Measurements from ENCODE around the gene LRCH3.
A peak's percentile ranks its signal among the peaks of the same experiment; 100 is the strongest.
"Not testable (repeated sequence)": the region's sequence is repeated elsewhere in the genome, so short reads cannot be mapped to it uniquely, and the experiment has no call there.

Gene LRCH3

DNA sequence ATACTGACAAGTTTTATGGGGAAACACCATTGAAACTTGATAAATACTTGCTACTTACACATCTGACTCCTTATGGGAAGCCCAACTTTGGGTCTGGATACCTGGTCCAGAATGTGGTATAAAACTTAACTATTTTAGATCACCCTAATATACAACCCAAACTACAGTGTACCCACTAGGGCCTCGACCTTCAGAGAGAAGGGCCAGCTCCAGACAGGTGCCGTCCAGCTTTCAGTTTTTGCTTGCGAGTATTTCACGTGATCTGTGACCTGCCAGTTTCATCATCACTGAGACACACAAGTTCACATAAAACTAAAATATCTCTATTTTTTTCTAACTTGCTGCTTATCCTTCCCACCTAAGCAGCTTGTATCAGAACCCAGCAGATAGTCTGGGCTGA lies 99.6 kb downstream of the LRCH3 start:
- FAIRE-seq (no peak), DNase-seq (ENCODE audit: insufficient read length, low spot score) (no peak)
- TF ChIP-seq POLR2A (IDR thresholded peaks at IDR 0.05; ENCODE audit: low read depth, low read length) = no peak

- TF ChIP-seq POLR2A (IDR thresholded peaks at IDR 0.05; ENCODE audit: low read depth, low read length) = no peak
- no peak for FAIRE-seq
- no peak for DNase-seq (ENCODE audit: insufficient read length, low spot score)
Measured at GRCh38 chr3:197892162-197892561, 101.1 kb downstream of the LRCH3 start.

- FAIRE-seq = no peak
- TF ChIP-seq POLR2A (IDR thresholded peaks at IDR 0.05; ENCODE audit: low read depth, low read length) = no peak
- no peak for DNase-seq (ENCODE audit: insufficient read length, low spot score)
Measured at GRCh38 chr3:197896421-197896820, 105.4 kb downstream of the LRCH3 start.

- TF ChIP-seq POLR2A (IDR thresholded peaks at IDR 0.05; ENCODE audit: low read depth, low read length) = no peak
- FAIRE-seq = no peak
- no peak for DNase-seq (ENCODE audit: insufficient read length, low spot score)
Measured at GRCh38 chr3:197899833-197900478, 108.9 kb downstream of the LRCH3 start.

DNA sequence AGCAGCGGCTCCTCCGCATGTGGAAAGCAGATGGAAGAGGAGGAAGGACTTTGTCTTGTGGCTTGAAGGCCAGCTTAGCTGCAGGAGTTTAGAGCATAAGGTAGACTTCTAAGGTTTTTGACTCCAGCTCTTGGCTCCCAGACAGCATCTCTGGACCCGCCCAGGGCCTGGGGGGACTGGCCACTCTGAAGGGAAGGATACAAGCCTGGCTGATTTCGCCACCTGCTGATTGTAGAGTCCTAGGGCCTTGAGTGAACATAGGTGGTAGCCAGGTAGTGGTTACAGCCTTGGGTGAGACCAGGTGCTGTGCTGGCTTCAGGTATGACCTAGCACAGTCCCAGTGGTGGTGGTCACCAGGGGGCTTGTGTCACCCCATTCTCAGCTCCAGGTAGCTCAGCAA lies 110.6 kb downstream of the LRCH3 start:
- DNase-seq (ENCODE audit: insufficient read length, low spot score) (no peak), FAIRE-seq (no peak)

DNA sequence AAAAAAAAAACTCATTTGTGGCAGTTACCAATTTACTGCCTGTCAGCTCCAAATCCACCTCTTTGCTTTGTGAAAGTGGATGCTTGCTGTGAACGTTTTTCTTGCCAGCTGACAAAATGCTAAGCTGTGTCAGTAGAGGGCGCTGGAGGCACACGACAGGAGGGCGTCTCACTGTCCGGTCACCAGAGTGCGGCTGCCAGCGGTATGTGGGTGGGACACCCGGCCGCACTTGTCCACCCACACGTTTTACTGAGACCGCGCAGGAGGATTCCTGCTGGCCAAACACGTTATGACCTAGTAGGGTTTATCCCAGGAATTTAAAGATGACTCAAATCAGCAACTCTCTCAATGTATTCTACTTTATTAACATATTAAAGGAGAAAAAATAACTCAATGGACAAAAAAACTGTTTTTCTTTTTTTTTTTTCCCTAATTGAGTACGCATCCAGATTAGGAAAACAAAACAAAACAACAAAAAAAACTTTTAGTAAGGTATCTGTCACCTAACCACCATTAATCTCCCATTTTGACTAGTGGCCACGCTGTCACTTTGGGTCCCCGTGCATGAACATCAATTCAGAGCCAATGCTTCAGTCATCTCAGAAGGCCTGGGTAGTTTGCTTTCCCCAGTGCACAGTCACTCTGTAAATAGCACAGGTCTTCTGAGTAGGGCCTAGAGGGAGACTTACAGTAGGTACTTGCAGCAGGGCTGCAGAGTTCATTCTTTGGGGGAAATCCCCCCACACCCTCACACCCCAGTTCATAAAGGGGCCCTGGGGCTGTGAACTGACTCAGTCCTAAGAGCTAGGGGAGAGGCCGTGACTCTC lies 115.2 kb downstream of the LRCH3 start:
- TF ChIP-seq POLR2A (IDR thresholded peaks at IDR 0.05; ENCODE audit: low read depth, low read length) = no peak
- FAIRE-seq = peak; percentile 98

More for the DNA sequence above, 110.6 kb downstream of the LRCH3 start:
- no peak for TF ChIP-seq POLR2A (IDR thresholded peaks at IDR 0.05; ENCODE audit: low read depth, low read length)

DNA sequence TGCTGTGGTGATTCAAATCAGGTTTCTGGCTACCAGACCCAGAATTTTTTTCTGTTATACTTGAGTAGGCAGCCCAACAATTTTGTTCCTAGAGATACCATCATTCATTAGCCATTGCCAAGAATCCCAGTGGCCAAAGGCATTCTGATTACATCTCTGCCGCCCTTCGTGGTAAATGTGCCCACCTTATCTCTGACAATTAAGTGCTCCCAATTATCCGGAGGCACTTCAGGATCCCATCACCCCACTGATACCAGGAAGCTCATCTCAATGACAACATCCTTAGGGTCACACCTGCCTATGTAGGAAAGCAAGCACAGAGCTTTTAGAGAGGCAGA lies 115.8 kb downstream of the LRCH3 start:
- DNase-seq (ENCODE audit: insufficient read length, low spot score) = no peak
- FAIRE-seq = no peak
- no peak for TF ChIP-seq POLR2A (IDR thresholded peaks at IDR 0.05; ENCODE audit: low read depth, low read length)

More for the DNA sequence above, 115.2 kb downstream of the LRCH3 start:
- DNase-seq (ENCODE audit: insufficient read length, low spot score) = peak; percentile 91

- no peak for TF ChIP-seq POLR2A (IDR thresholded peaks at IDR 0.05; ENCODE audit: low read depth, low read length)
- DNase-seq (ENCODE audit: insufficient read length, low spot score) (no peak), FAIRE-seq (no peak)
Measured at GRCh38 chr3:197907196-197907595, 116.1 kb downstream of the LRCH3 start.

DNA sequence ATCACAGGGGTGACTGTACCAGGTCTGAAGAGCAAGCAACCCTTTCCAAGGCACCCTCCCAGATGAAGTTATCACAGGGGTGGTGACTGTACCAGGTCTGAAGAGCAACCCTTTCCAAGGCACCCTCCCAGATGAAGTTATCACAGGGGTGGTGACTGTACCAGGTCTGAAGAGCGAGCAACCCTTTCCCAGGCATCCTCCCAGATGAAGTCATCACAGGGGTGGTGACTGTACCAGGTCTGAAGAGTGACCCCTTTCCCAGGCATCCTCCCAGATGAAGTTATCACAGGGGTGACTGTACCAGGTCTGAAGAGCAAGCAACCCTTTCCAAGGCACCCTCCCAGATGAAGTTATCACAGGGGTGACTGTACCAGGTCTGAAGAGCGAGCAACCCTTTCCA lies 117.5 kb downstream of the LRCH3 start:
- not testable (repeated sequence) for DNase-seq (ENCODE audit: insufficient read length, low spot score); FAIRE-seq

DNA sequence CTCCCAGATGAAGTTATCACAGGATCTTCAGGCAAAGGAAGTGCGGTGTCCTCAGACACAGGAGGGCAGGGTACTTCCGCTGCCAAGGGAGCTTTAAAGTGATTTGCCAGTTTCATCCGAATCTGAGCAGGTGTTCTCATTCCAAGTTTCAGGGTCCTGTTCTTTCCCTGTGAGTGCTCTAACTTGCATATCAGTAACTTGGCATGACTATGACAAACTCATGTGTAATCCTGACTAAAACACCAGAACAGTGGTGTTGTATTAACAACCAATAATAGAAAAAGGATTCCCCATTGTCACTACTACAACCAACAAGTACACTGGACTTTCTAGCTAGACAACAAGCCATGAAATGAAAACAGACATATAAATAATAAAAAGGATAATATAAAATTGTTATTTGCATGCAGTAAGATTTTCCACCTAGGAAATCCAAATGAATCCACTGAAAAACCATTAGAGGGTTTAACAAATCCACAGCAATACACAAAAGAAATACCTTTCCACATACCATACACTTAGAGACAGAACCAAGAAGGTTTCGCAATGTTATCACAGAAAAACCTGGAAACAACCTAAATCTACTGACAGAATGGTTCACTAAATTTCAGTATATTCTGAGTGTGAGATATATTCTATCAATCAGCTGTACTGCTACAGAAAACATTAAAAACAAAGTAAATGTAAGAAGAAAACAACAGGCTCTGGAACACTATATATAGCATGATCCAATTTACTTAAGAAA lies 118.1 kb downstream of the LRCH3 start:
- TF ChIP-seq POLR2A (IDR thresholded peaks at IDR 0.05; ENCODE audit: low read depth, low read length) = no peak
- no peak for FAIRE-seq
- no peak for DNase-seq (ENCODE audit: insufficient read length, low spot score)

DNA sequence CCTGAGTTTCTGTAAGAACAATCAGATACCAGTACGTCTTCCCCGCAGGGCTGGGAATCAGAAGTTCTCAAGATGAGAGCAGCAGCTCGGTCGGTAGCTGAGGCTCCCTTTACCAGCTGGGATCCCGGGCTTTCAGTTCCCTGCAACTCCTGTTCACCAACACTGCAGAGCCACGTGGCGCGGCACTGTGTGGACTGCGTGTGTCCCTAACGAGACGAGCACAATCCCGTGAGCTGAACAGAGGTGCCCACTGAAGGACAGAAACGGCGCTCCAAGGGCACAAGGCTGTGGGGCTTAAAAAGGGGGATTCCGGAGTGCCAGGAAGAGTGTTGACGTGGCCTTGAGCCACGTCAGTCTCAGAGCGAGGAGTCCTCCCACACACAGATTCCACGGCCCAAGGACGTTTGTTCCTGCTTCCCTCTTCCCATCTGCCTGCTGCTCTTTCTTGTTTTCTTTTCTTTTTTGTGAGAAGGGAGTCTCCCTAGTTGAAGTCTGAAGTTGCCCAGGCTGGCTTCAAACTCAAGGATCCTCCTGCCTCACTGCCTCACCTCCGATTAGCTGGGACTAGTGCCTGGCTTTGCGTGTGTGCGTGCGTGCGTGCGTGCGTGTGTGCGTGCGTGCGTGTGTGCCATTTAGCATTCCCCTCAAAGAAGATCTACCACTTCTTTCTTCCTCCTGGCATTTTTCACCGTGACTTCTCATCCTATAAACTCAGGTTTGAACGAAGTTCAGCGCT lies 121.9 kb downstream of the LRCH3 start:
- DNase-seq (ENCODE audit: insufficient read length, low spot score) = no peak
- peak; percentile 28; the same call in 1 of the 2 replicates for TF ChIP-seq POLR2A (IDR thresholded peaks at IDR 0.05; ENCODE audit: low read depth, low read length)
- FAIRE-seq = no peak

DNA sequence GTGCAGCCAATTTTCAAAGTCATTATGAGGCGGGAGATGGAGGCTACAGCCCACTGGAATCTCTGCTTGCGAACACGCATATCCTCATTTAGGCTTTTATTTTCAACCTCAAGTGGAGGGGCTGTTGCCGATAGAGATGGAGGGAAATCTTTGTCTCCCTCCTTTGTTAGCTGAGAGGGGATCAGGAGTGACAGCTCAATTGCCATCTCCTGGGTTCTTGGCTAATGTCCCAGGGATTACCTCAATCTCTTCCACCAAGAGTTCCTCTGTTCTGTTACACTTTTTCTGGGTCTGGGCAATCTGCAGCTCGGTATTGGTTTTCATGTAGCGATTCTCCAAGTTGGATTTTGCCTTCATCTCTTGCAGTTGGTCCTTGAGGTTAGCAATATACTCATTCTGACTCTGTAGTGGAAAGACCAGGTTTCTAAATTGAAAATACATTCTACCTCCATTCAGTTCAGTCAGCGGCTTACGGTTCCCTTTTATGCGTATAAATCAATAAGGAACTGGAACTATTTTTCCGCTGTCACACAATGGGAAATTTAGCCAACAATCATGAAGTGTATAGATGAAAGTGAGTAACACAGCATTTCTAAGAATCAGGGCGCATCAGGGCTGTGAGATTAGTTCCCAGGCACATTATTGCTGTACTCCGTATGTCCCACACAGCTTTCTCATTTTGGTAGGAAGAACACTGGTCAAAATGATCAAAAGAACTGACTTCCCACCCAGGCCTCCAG lies 122.8 kb downstream of the LRCH3 start:
- no peak for TF ChIP-seq POLR2A (IDR thresholded peaks at IDR 0.05; ENCODE audit: low read depth, low read length)
- DNase-seq (ENCODE audit: insufficient read length, low spot score) = no peak
- FAIRE-seq = no peak

GRCh38 chr3:197921429-197922275 lies 130.6 kb downstream of the LRCH3 start:
- DNase-seq (ENCODE audit: insufficient read length, low spot score); FAIRE-seq: not testable (repeated sequence)

Measured in H54 (cell line).